T-helper 1 cell treated with Interleukin-12 subunit alpha and Interleukin-12 subunit beta and Interleukin-4 antibody, amounts not matched to agents 30 ng/mL and 1 ng/mL, for 36 hours (primary cell): ENCODE measurements around the gene PPFIA1. TPM values are rescaled to one million over a fixed set of nuclear protein-coding genes. Genes with fewer than 3 reads are reported as not detected.

Source experiments
- intact Hi-C: fragments of 100-400 bp; cut with micrococcal nuclease; formaldehyde crosslinking; loops from one replicate; pipeline ENCODE4 v1.15.1; 2024
- total RNA-seq: library from RNA; stranded (reverse); gene quantifications from 2 replicates; pipeline ENCODE4 v1.2.3, GENCODE V29; 2022

PPFIA1 gene
- 42.1 and 43.5 TPM in 2 replicates for total RNA-seq

- intact Hi-C loops = loop anchor here (1.0 to 2.0 kb wide), 6 partner anchors 66 to 1517 kb away; partner anchors contain the start of genes CTTN, LTO1, NADSYN1 and TPCN2
These were observed at the start of gene PPFIA1 for GRCh38 chr11:70270104-70270876. PPFIA1 (plus strand) TSS chr11:70270690; CDS start chr11:70272173, 1,483 bp downstream.

GRCh38 chr11:70220920-70221319 lies 49.6 kb upstream of the PPFIA1 start:
- intact Hi-C loops = no loop called here

GRCh38 chr11:70225681-70226177 lies 44.8 kb upstream of the PPFIA1 start:
- intact Hi-C loops = no loop called here

GRCh38 chr11:70226183-70226582 lies 44.3 kb upstream of the PPFIA1 start:
- intact Hi-C loops = no loop called here

- intact Hi-C loops = no loop called here
These were observed 43.5 kb upstream of the PPFIA1 start for GRCh38 chr11:70226967-70227366.

GRCh38 chr11:70229737-70230136 lies 40.8 kb upstream of the PPFIA1 start:
- intact Hi-C loops = no loop called here

GRCh38 chr11:70230151-70230839 lies 40.2 kb upstream of the PPFIA1 start:
- intact Hi-C loops = no loop called here

GRCh38 chr11:70230840-70231710 lies 39.4 kb upstream of the PPFIA1 start:
- intact Hi-C loops = no loop called here

GRCh38 chr11:70233034-70233433 lies 37.5 kb upstream of the PPFIA1 start:
- intact Hi-C loops = no loop called here

GRCh38 chr11:70233511-70233934 lies 37.0 kb upstream of the PPFIA1 start:
- intact Hi-C loops = no loop called here

GRCh38 chr11:70233962-70234361 lies 36.5 kb upstream of the PPFIA1 start:
- intact Hi-C loops = no loop called here

GRCh38 chr11:70240337-70240736 lies 30.2 kb upstream of the PPFIA1 start:
- intact Hi-C loops = no loop called here

- intact Hi-C loops = no loop called here
These were observed 28.8 kb upstream of the PPFIA1 start for GRCh38 chr11:70241709-70242108.

GRCh38 chr11:70242885-70243284 lies 27.6 kb upstream of the PPFIA1 start:
- intact Hi-C loops = no loop called here

GRCh38 chr11:70243912-70244652 lies 26.4 kb upstream of the PPFIA1 start:
- intact Hi-C loops = no loop called here

GRCh38 chr11:70244698-70245097 lies 25.8 kb upstream of the PPFIA1 start:
- intact Hi-C loops = no loop called here

GRCh38 chr11:70246196-70246595 lies 24.3 kb upstream of the PPFIA1 start:
- intact Hi-C loops = no loop called here

GRCh38 chr11:70247042-70247709 lies 23.3 kb upstream of the PPFIA1 start:
- intact Hi-C loops = no loop called here

- intact Hi-C loops = no loop called here
These were observed 22.8 kb upstream of the PPFIA1 start for GRCh38 chr11:70247710-70248072.
